Ishikawa (cell line): ENCODE results near the gene DRD4.

Experiments used
- CEBPB ChIP-seq: IDR thresholded peaks from 2 replicates; pipeline ENCODE4 v1.6.1; 2012
- CREB1 ChIP-seq: IDR thresholded peaks from 2 replicates; pipeline ENCODE4 v1.6.1; 2012; ENCODE audit warnings: low read depth
- MAX ChIP-seq: IDR thresholded peaks from 2 replicates; pipeline ENCODE4 v1.6.1; 2012
- TAF1 ChIP-seq: IDR thresholded peaks from 2 replicates; pipeline ENCODE4 v1.6.1; 2012; ENCODE audit warnings: low read depth, mild to moderate bottlenecking
- TF ChIP-seq, protein P1 (sequence below): IDR thresholded peaks from 2 replicates; pipeline ENCODE4 v1.6.1; 2012; ENCODE audit warnings: low read depth, mild to moderate bottlenecking

GRCh38 chr11:625636-626268 lies 11.3 kb upstream of the DRD4 start:
- TF ChIP-seq TAF1 = no peak
- TF ChIP-seq MAX = no peak
- no peak for TF ChIP-seq CEBPB
- no peak for TF ChIP-seq CREB1
- TF ChIP-seq, protein P1, sequence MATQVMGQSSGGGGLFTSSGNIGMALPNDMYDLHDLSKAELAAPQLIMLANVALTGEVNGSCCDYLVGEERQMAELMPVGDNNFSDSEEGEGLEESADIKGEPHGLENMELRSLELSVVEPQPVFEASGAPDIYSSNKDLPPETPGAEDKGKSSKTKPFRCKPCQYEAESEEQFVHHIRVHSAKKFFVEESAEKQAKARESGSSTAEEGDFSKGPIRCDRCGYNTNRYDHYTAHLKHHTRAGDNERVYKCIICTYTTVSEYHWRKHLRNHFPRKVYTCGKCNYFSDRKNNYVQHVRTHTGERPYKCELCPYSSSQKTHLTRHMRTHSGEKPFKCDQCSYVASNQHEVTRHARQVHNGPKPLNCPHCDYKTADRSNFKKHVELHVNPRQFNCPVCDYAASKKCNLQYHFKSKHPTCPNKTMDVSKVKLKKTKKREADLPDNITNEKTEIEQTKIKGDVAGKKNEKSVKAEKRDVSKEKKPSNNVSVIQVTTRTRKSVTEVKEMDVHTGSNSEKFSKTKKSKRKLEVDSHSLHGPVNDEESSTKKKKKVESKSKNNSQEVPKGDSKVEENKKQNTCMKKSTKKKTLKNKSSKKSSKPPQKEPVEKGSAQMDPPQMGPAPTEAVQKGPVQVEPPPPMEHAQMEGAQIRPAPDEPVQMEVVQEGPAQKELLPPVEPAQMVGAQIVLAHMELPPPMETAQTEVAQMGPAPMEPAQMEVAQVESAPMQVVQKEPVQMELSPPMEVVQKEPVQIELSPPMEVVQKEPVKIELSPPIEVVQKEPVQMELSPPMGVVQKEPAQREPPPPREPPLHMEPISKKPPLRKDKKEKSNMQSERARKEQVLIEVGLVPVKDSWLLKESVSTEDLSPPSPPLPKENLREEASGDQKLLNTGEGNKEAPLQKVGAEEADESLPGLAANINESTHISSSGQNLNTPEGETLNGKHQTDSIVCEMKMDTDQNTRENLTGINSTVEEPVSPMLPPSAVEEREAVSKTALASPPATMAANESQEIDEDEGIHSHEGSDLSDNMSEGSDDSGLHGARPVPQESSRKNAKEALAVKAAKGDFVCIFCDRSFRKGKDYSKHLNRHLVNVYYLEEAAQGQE = no peak
